ENCODE results near the gene OSBPL8. TPM values are rescaled to one million over a fixed set of nuclear protein-coding genes. Genes with fewer than 3 reads are reported as not detected.
"Not testable (repeated sequence)": the region's sequence is repeated elsewhere in the genome, so short reads cannot be mapped to it uniquely, and the experiment has no call there.

Gene OSBPL8
- total RNA-seq, 2 experiments from 2014 or later: 86.7 to 87.2 TPM

- ChIA-PET CTCF (no interaction called here), POLR2A (no interaction called here)
Observed at GRCh38 chr12:76491292-76491691, 68.3 kb downstream of the OSBPL8 start.

- CTCF ChIA-PET: no interaction called here
- POLR2A ChIA-PET: no interaction called here
Observed at GRCh38 chr12:76490763-76491162, 68.8 kb downstream of the OSBPL8 start.

GRCh38 chr12:76489737-76490136 lies 69.8 kb downstream of the OSBPL8 start:
- CTCF ChIA-PET: no interaction called here

GRCh38 chr12:76486011-76486410 lies 73.6 kb downstream of the OSBPL8 start:
- CTCF ChIA-PET: no interaction called here
- POLR2A ChIA-PET: no interaction called here

More at GRCh38 chr12:76489737-76490136, 69.8 kb downstream of the OSBPL8 start:
- POLR2A ChIA-PET: no interaction called here

- POLR2A ChIA-PET: no interaction called here
- CTCF ChIA-PET: no interaction called here
Observed at GRCh38 chr12:76480796-76481195, 78.8 kb downstream of the OSBPL8 start.

GRCh38 chr12:76478045-76478444 lies 81.5 kb downstream of the OSBPL8 start:
- POLR2A ChIA-PET: no interaction called here

GRCh38 chr12:76472862-76473261 lies 86.7 kb downstream of the OSBPL8 start:
- POLR2A ChIA-PET: interaction anchor here (0.7 kb wide), 1 partner anchor 94 kb away, joined by 3 read pairs; no protein-coding TSS in a partner anchor
- CTCF ChIA-PET: not testable (repeated sequence)

More at GRCh38 chr12:76478045-76478444, 81.5 kb downstream of the OSBPL8 start:
- CTCF ChIA-PET: interaction anchor here (0.6 kb wide), 1 partner anchor 1096 kb away, joined by 3 read pairs; no protein-coding TSS in a partner anchor

GRCh38 chr12:76471579-76471978 lies 88.0 kb downstream of the OSBPL8 start:
- CTCF ChIA-PET: interaction anchor here (2.9 kb wide), 1 partner anchor 15 kb away, joined by 8 read pairs; no protein-coding TSS in a partner anchor
- POLR2A ChIA-PET: no interaction called here

GRCh38 chr12:76470028-76470939 lies 89.3 kb downstream of the OSBPL8 start:
- CTCF ChIA-PET: interaction anchor here (2.9 kb wide), 1 partner anchor 14 kb away, joined by 8 read pairs; no protein-coding TSS in a partner anchor
- POLR2A ChIA-PET: interaction anchor here (0.6 kb wide), 1 partner anchor 159 kb away, joined by 3 read pairs; no protein-coding TSS in a partner anchor

GRCh38 chr12:76464631-76465166 lies 94.9 kb downstream of the OSBPL8 start:
- POLR2A ChIA-PET: no interaction called here
- CTCF ChIA-PET: no interaction called here

- ChIA-PET CTCF (no interaction called here), POLR2A (no interaction called here)
Observed at GRCh38 chr12:76462668-76463224, 96.8 kb downstream of the OSBPL8 start.

- ChIA-PET POLR2A (interaction anchor here (0.8 kb wide), 1 partner anchor 302 kb away, joined by 7 read pairs; no protein-coding TSS in a partner anchor), CTCF (interaction anchor here (0.7 kb wide), 1 partner anchor 55 kb away, joined by 3 read pairs; no protein-coding TSS in a partner anchor)
Observed at GRCh38 chr12:76460807-76461206, 98.8 kb downstream of the OSBPL8 start.

- ChIA-PET CTCF (no interaction called here), POLR2A (no interaction called here)
Observed at GRCh38 chr12:76457818-76458217, 101.8 kb downstream of the OSBPL8 start.

- POLR2A ChIA-PET: no interaction called here
- CTCF ChIA-PET: interaction anchor here (1.0 to 1.9 kb wide), 3 partner anchors 11 to 102 kb away, joined by 3 to 8 read pairs (median 3); partner anchors contain the start of gene OSBPL8
Observed at GRCh38 chr12:76457010-76457409, 102.6 kb downstream of the OSBPL8 start.

GRCh38 chr12:76455582-76456345 lies 103.8 kb downstream of the OSBPL8 start:
- ChIA-PET POLR2A (interaction anchor here (0.6 kb wide), 1 partner anchor 167 kb away, joined by 3 read pairs; no protein-coding TSS in a partner anchor), CTCF (interaction anchor here (0.6 to 1.9 kb wide), 6 partner anchors 10 to 1255 kb away, joined by 3 to 8 read pairs (median 3); partner anchors contain the start of gene OSBPL8)

- ChIA-PET CTCF (no interaction called here), POLR2A (no interaction called here)
Observed at GRCh38 chr12:76451528-76451927, 108.0 kb downstream of the OSBPL8 start.

GRCh38 chr12:76450690-76451089 lies 108.9 kb downstream of the OSBPL8 start:
- POLR2A ChIA-PET: no interaction called here
- CTCF ChIA-PET: no interaction called here

- ChIA-PET CTCF (no interaction called here), POLR2A (no interaction called here)
Observed at GRCh38 chr12:76449993-76450392, 109.6 kb downstream of the OSBPL8 start.

GRCh38 chr12:76449583-76449982 lies 110.0 kb downstream of the OSBPL8 start:
- ChIA-PET POLR2A (no interaction called here), CTCF (no interaction called here)

- ChIA-PET CTCF (no interaction called here), POLR2A (no interaction called here)
Observed at GRCh38 chr12:76449016-76449415, 110.6 kb downstream of the OSBPL8 start.

Data from activated CD8-positive, alpha-beta memory T cell treated with anti-CD3 and anti-CD28 coated beads for 36 hours (primary cell).